NB4 (cell line): ENCODE results near the gene TBX4.

Source experiments
- DNase-seq: peaks from one replicate; pipeline ENCODE4 v3.0.0; 2010; ENCODE audit warnings: low read depth
- H3K4me3 ChIP-seq: one replicate; pipeline ENCODE4 v1.5.1; 2011; ENCODE audit warnings: mild to moderate bottlenecking, low read depth, low read length, moderate library complexity
- CTCF ChIP-seq: IDR thresholded peaks from one replicate; pipeline ENCODE4 v1.5.1; 2012; ENCODE audit warnings: low read depth, low read length
- MAX ChIP-seq: IDR thresholded peaks from 2 replicates; pipeline ENCODE4 v1.6.1; 2011; ENCODE audit warnings: low read depth, low read length
- MYC ChIP-seq: IDR thresholded peaks from 2 replicates; pipeline ENCODE4 v1.6.1; 2011; ENCODE audit warnings: low read depth, low read length
- POLR2A ChIP-seq: IDR thresholded peaks from 2 replicates; pipeline ENCODE4 v1.6.1; 2011; ENCODE audit warnings: mild to moderate bottlenecking; ENCODE audit not compliant: insufficient read length; ENCODE audit errors: extremely low read depth

TBX4 gene

GRCh38 chr17:61452301-61453290 is at the start of gene TBX4:
TBX4 (plus strand) TSS chr17:61452422; CDS start chr17:61456491, 4,069 bp downstream.
- no peak for DNase-seq
- H3K4me3 ChIP-seq = no peak within 1 kb of the TSS
- TF ChIP-seq MAX (no peak), MYC (no peak), POLR2A (no peak), CTCF (no peak)

GRCh38 chr17:61402978-61403800 is 49.0 kb upstream of the TBX4 start:
- no peak overlapping the region for H3K4me3 ChIP-seq
- DNase-seq = no peak
- TF ChIP-seq POLR2A (no peak), CTCF (no peak), MYC (no peak), MAX (no peak)

- TF ChIP-seq MYC = no peak
- no peak for TF ChIP-seq POLR2A
- TF ChIP-seq CTCF = no peak
- TF ChIP-seq MAX = no peak
- DNase-seq = no peak
- no peak overlapping the region for H3K4me3 ChIP-seq
These were observed 48.2 kb upstream of the TBX4 start for GRCh38 chr17:61403801-61404662.

GRCh38 chr17:61404663-61404912 is 47.6 kb upstream of the TBX4 start:
- no peak overlapping the region for H3K4me3 ChIP-seq
- no peak for DNase-seq
- no peak for TF ChIP-seq MAX
- no peak for TF ChIP-seq CTCF
- TF ChIP-seq MYC = no peak
- TF ChIP-seq POLR2A = no peak
